Skeletal muscle cell (primary cell): ENCODE measurements around the gene DCD.
"Not testable (repeated sequence)": the region's sequence is repeated elsewhere in the genome, so short reads cannot be mapped to it uniquely, and the experiment has no call there.

Experiments
- DNase-seq: peaks from one replicate; pipeline ENCODE4 v3.0.0-alpha.2; 2010; ENCODE audit warnings: low read depth
- H3K4me3 ChIP-seq: 2 replicates; pipeline ENCODE4 v1.5.1; 2011; ENCODE audit warnings: low read depth, mild to moderate bottlenecking, control low read depth, low read length, moderate library complexity

DCD gene

DNA sequence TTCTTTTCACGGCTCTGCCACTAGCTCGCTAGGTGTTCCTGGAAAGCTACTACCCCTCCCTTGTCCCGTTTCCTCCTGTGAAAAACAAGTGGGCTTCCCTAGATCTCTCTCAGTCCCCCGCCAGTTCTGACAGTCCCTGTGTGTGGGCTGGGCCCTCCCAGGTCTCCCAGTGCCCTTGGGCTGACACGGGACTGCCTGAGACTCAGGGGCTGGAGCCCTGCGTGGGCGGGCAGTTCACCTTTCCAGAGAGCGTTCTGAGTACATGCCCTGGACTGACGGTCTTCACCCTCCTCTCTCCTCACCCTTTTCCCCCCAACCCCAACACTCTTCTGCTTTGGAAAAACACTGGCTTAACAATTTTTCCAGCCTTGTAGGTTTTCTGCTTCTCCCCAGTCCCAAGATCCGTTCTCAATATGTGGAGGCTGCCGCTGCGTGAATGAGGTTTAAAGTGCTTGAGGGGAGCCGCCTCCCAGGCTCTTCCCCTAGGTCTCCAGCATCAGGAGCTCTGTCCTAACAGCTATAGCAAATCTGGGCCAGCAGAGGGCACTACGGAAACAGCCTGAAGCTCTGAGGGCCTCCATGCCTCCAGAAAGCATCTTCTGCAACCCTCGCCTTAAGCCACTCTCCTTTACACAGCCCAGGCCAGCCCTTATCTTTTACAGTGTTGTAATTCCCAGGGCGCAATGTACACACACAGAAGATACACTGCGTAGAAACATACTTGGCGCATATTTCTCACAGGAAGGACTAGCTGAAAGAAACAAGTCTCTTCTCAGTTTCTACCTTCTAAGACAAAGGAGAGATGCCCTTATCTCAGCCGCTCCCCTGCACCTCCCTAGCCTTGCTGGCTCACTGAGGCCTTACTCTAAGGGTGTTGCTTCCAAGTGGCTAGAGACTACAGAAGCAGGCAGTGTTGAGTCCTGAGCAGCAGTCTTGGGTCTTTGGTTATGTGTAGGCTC is 10.4 kb upstream of the DCD start:
- H3K4me3 ChIP-seq: no peak overlapping the region
- no peak for DNase-seq

DNA sequence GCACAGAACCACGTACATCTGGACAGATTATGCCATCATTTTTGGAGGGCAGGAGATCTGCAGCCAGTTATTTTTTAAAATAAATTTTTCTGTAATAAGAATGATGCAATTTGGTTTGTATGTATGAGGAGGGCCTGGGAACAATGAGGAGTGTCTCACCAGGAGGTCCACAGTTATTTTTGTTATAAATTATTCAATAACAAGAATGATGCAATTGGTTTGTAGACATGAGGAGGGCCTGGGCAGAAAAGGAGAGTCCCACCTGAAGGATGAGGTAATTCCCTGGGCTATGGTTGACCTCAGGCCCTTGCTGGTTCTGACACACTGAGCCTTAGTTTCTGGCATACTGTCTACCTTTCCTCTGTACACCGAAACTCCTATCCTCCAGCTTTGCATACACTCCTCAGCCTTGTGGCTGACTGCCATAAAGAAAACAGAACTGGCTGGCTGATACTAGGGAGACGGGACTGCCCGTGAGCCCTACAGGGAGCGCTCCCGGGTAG is 9.0 kb upstream of the DCD start:
- H3K4me3 ChIP-seq: no peak overlapping the region
- DNase-seq: no peak

DNA sequence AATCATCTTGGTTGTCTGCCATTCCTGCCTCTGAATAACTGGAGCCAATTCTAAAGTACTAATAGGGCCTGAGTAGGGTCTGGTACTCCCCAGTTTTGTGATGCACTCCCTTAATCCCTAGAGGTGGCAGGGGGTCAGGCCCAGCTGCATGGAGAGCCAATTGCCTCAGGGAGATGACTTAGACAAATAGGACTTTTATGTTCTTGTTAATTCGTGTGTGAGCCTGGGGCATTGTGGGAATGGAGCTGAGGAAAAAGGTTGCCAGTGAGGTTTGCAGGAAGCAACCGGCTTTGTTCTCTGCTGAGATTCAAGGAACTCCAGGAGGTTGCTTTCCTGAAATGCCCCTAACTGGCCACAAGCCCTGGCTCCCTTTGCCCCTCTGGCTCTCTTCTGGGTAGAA is 6.8 kb upstream of the DCD start:
- no peak overlapping the region for H3K4me3 ChIP-seq
- no peak for DNase-seq

GRCh38 chr12:54653025-54653424 is 4.9 kb upstream of the DCD start:
- no peak for DNase-seq
- no peak overlapping the region for H3K4me3 ChIP-seq

GRCh38 chr12:54650889-54651288 is 2.7 kb upstream of the DCD start:
- H3K4me3 ChIP-seq: no peak overlapping the region
- DNase-seq: no peak

- DNase-seq: no peak
- H3K4me3 ChIP-seq: no peak overlapping the region
These were observed 2.2 kb upstream of the DCD start for GRCh38 chr12:54650409-54650808.

GRCh38 chr12:54649825-54650224 is 1.7 kb upstream of the DCD start:
- DNase-seq: no peak
- H3K4me3 ChIP-seq: no peak overlapping the region

- no peak for DNase-seq
- H3K4me3 ChIP-seq: no peak overlapping the region
These were observed 6.6 kb downstream of the DCD start for GRCh38 chr12:54641554-54641953.

- DNase-seq: no peak
- no peak overlapping the region for H3K4me3 ChIP-seq
These were observed 7.1 kb downstream of the DCD start for GRCh38 chr12:54641089-54641488.

- not testable (repeated sequence) for DNase-seq, H3K4me3 ChIP-seq
These were observed 9.1 kb downstream of the DCD start for GRCh38 chr12:54639112-54639511.

DNA sequence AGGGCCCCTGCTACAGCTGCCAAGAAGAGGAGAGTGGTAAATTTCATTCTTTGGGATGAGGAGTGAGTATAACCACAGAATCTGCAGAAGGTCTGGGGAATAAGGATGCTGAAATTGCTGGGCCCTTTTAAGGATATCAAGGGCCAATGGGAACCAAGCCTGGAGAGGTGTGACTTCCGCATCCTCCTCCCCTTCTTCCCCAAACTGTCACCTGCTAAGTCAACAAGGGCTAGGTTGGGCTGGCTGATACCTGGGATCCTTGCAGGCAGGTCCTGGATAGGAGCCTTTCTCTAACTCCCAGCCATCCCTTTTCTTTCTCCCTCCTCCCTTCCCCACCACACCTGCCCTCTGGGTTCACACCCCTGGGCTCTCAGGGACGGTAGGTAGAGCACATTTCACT is 13.4 kb downstream of the DCD start, which contains the start of gene LACRT:
Gene LACRT (minus strand): TSS at position 101 of the 400 bp plus-strand sequence. CDS start 54 bp downstream, at position 47.
- no peak within 1 kb of the TSS for H3K4me3 ChIP-seq

DNA sequence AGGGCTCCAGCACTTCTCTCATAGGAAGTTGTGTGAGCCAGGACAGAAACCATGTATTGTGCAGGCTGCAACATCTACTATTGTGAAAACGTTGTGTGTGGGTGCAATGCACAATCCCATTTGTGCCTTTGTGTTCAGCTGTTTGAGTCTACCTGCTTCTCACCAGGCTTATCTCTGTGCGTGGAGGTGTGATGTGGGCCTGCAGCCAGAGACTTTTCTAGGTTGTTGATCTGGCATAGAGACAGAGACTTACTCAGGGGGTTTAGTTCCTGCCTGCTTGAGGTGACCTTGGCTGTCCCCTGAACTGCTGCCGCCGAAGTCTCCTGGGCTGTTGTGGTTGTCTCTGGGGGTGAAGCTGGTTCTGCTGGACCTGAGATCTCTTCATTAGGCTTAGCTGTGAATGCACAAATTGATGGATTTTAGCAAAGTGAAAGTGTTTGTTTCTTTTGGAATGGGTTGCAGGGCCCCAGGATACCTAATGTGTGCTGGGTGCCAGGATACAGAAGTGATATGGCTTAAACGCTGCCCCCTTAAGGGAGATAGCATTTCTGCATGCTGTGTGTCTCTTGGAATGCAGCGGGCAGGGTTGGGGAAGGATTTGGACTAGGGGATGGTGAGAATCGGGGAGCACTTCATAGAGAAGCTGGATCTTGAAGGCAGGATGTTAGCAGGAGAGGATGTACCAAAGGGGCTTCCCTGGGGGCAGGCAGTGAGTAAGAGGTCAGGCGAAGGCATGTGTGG is 16.0 kb downstream of the DCD start:
- no peak for DNase-seq
- H3K4me3 ChIP-seq: no peak overlapping the region

More for the DNA sequence above, 13.4 kb downstream of the DCD start, which contains the start of gene LACRT:
- DNase-seq: no peak

GRCh38 chr12:54631551-54631950 is 16.6 kb downstream of the DCD start:
- no peak for DNase-seq
- H3K4me3 ChIP-seq: no peak overlapping the region

- no peak overlapping the region for H3K4me3 ChIP-seq
- no peak for DNase-seq
These were observed 18.2 kb downstream of the DCD start for GRCh38 chr12:54629925-54630324.

DNA sequence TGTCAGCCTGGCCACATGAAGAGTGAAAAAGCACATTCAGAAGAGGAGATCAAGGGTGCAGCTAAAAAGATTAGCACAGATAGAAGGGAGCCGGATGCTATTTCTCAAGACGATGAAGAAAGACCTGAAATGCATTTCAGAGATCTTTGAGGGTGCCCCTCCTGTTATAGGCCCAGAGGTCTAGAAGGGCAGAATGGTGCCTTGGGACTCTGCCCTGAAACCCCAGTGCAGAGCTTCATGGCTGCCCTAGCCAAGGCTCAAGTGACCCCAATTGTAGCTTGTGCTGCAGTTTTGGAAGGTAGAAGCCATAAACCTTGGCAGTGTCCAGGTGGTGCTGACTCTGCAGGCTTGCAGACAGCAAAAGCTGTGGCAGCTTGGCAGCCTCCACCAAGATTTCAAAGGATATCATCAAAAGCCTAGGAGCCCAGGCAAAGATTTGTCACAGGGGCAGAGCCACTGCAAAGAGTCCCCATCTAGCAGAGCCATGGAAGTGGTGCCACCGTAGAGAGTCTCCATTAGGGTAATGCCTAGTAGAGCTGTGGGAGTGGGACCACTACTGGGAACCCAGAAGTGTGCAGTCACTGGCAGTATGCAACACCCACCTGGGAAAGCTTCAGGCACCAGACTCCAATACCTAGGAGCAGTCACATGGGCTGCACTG is 19.8 kb downstream of the DCD start:
- no peak overlapping the region for H3K4me3 ChIP-seq
- DNase-seq: no peak

GRCh38 chr12:54627304-54627703 is 20.9 kb downstream of the DCD start:
- H3K4me3 ChIP-seq: no peak overlapping the region
- no peak for DNase-seq

DNA sequence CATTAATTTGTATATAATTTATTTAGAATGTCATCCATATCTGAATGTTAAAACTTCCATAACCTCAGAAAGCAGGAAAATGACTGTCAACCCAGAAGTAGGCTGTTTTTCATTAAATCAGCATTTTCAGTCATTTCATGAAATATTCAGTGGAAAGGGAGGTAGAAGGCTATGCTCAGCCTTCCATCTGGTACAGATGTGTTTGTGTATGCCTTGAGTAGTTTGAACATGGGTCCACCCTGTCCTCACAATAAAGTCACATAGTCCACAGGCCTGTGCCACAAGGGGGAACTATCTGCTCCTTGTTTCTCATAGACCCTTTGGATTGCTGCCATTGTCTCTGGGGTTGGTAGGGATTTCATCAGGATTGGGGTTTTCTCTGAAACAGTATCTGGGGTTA is 22.6 kb downstream of the DCD start:
- no peak for DNase-seq
- no peak overlapping the region for H3K4me3 ChIP-seq

GRCh38 chr12:54624315-54625279 is 23.6 kb downstream of the DCD start:
- no peak overlapping the region for H3K4me3 ChIP-seq
- DNase-seq: no peak
